Astrocyte (in vitro differentiated cells and primary cell): Measurements from ENCODE around the gene HSBP1. TPM values are rescaled to one million over a fixed set of nuclear protein-coding genes. Genes with fewer than 3 reads are reported as not detected.

Experiments
- DNase-seq: peaks from one replicate; pipeline ENCODE4 v3.0.0-alpha.2; 2010; ENCODE audit warnings: low read depth
- FAIRE-seq: peaks from 2 replicates; lab custom pipeline; 2011; peaks lifted over from hg19 to GRCh38; lab: Jason Lieb, UNC
- H2AFZ ChIP-seq: 2 replicates; pipeline ENCODE4 v1.6.0; 2012; ENCODE audit warnings: low read depth, low read length, inconsistent platforms
- H3K27ac ChIP-seq: 2 replicates; pipeline ENCODE4 v1.5.1; 2011; ENCODE audit warnings: low read depth, low read length, inconsistent platforms
- H3K27me3 ChIP-seq: 2 replicates; pipeline ENCODE4 v1.6.0; 2011; ENCODE audit warnings: low read length, inconsistent platforms; ENCODE audit not compliant: insufficient read depth
- H3K36me3 ChIP-seq: 2 replicates; pipeline ENCODE4 v1.5.1; 2011; ENCODE audit warnings: low read length, inconsistent platforms; ENCODE audit not compliant: insufficient read depth
- H3K4me1 ChIP-seq: 2 replicates; pipeline ENCODE4 v1.5.1; 2011; ENCODE audit warnings: low read length, inconsistent platforms; ENCODE audit not compliant: insufficient read depth
- H3K4me2 ChIP-seq: 2 replicates; pipeline ENCODE4 v1.6.0; 2012; ENCODE audit warnings: low read length, inconsistent platforms
- H3K4me3 ChIP-seq: 2 replicates; pipeline ENCODE4 v1.5.1; 2011; ENCODE audit warnings: low read depth, mild to moderate bottlenecking, low read length, inconsistent platforms; ENCODE audit not compliant: insufficient read depth
- H3K79me2 ChIP-seq: 2 replicates; pipeline ENCODE4 v1.6.0; 2012; ENCODE audit warnings: mild to moderate bottlenecking, low read length, inconsistent platforms; ENCODE audit not compliant: insufficient read depth
- H3K9ac ChIP-seq: 2 replicates; pipeline ENCODE4 v1.6.0; 2012; ENCODE audit warnings: mild to moderate bottlenecking, low read length, inconsistent platforms
- H3K9me3 ChIP-seq: 2 replicates; pipeline ENCODE4 v1.5.1; 2012; ENCODE audit warnings: low read depth, mild to moderate bottlenecking, low read length, inconsistent platforms; ENCODE audit not compliant: insufficient read depth
- H4K20me1 ChIP-seq: 2 replicates; pipeline ENCODE4 v1.6.0; 2012; ENCODE audit warnings: low read length, inconsistent platforms; ENCODE audit not compliant: insufficient read depth
- H3K27ac Mint-ChIP-seq: one replicate; pipeline ENCODE4 v1.8.0; 2021; ENCODE audit warnings: mild to moderate bottlenecking, mixed read lengths; ENCODE audit not compliant: unreplicated experiment
- H3K27me3 Mint-ChIP-seq: one replicate; pipeline ENCODE4 v1.8.0; 2021; ENCODE audit warnings: low read depth, mixed read lengths; ENCODE audit not compliant: unreplicated experiment
- H3K36me3 Mint-ChIP-seq: one replicate; pipeline ENCODE4 v1.8.0; 2021; ENCODE audit warnings: low read depth, mixed read lengths; ENCODE audit not compliant: unreplicated experiment
- H3K4me1 Mint-ChIP-seq: one replicate; pipeline ENCODE4 v1.8.0; 2021; ENCODE audit warnings: low read depth, mixed read lengths; ENCODE audit not compliant: unreplicated experiment
- H3K4me3 Mint-ChIP-seq: one replicate; pipeline ENCODE4 v1.8.0; 2021; ENCODE audit warnings: mild to moderate bottlenecking, moderate library complexity, mixed read lengths; ENCODE audit not compliant: unreplicated experiment
- H3K9me3 Mint-ChIP-seq: one replicate; pipeline ENCODE4 v1.8.0; 2021; ENCODE audit warnings: mild to moderate bottlenecking, mixed read lengths; ENCODE audit not compliant: unreplicated experiment
- EZH2 ChIP-seq: IDR thresholded peaks from 2 replicates; pipeline ENCODE4 v1.6.1; 2012; ENCODE audit warnings: mild to moderate bottlenecking, low read length, inconsistent platforms; ENCODE audit not compliant: insufficient read depth
- total RNA-seq: library from RNA; stranded (reverse); gene quantifications from 2 replicates; pipeline ENCODE4 v1.2.1, GENCODE V29; 2021
- TF ChIP-seq, protein P1 (sequence below): IDR thresholded peaks from 2 replicates; pipeline ENCODE4 v1.5.1; 2011; ENCODE audit warnings: low read depth, mild to moderate bottlenecking, inconsistent platforms, low read length, moderate library complexity; ENCODE audit not compliant: insufficient read depth

HSBP1 gene
- total RNA-seq, 1 donor from 2014 or later = 179 TPM

DNA sequence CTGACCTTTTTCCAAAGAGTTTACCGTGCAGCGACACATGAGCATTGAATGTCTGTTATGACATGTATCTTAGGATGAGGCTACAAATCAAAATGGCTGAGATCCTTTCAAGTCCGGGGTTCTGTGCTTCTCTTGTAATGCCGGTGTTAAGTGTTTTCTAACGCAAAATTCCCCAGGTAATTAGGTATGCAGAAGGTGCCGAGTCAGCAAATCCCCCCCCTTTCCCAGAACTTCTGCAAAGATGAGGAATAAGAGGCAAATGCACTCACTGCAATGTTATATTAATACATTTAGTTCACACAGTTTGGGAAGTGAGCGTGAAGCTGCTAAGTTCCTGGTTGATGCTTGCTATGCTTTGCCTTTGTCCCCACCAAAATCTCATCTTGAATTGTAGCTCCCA lies 54.9 kb downstream of the HSBP1 start:
- Mint-ChIP-seq H3K4me3 (no peak overlapping the region), H3K27ac (no peak overlapping the region), H3K27me3 (peaks cover 10% of the 10 kb centered on the region), H3K4me1 (no peaks in the 10 kb centered on the region), H3K36me3 (no peaks in the 10 kb centered on the region), H3K9me3 (peaks cover 4% of the 10 kb centered on the region)
- no peak for DNase-seq
- Histone ChIP-seq H3K4me2 (no peak overlapping the region), H3K9ac (no peak overlapping the region), H3K9me3 (no peaks in the 10 kb centered on the region), H3K27me3 (peaks cover 4% of the 10 kb centered on the region), H3K79me2 (no peaks in the 10 kb centered on the region), H2AFZ (no peak overlapping the region), H4K20me1 (no peaks in the 10 kb centered on the region), H3K27ac (no peak overlapping the region), H3K36me3 (no peaks in the 10 kb centered on the region), H3K4me3 (no peak overlapping the region), H3K4me1 (no peaks in the 10 kb centered on the region)
- no peak for FAIRE-seq
- TF ChIP-seq EZH2 = no peak
- TF ChIP-seq, protein P1, sequence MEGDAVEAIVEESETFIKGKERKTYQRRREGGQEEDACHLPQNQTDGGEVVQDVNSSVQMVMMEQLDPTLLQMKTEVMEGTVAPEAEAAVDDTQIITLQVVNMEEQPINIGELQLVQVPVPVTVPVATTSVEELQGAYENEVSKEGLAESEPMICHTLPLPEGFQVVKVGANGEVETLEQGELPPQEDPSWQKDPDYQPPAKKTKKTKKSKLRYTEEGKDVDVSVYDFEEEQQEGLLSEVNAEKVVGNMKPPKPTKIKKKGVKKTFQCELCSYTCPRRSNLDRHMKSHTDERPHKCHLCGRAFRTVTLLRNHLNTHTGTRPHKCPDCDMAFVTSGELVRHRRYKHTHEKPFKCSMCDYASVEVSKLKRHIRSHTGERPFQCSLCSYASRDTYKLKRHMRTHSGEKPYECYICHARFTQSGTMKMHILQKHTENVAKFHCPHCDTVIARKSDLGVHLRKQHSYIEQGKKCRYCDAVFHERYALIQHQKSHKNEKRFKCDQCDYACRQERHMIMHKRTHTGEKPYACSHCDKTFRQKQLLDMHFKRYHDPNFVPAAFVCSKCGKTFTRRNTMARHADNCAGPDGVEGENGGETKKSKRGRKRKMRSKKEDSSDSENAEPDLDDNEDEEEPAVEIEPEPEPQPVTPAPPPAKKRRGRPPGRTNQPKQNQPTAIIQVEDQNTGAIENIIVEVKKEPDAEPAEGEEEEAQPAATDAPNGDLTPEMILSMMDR = no peak

GRCh38 chr16:83863682-83864081 lies 55.9 kb downstream of the HSBP1 start:
- Mint-ChIP-seq H3K36me3 (no peaks in the 10 kb centered on the region), H3K4me3 (no peak overlapping the region), H3K27me3 (peaks cover 3% of the 10 kb centered on the region), H3K9me3 (peaks cover 4% of the 10 kb centered on the region), H3K27ac (no peak overlapping the region), H3K4me1 (no peaks in the 10 kb centered on the region)
- Histone ChIP-seq H3K4me1 (no peaks in the 10 kb centered on the region), H3K79me2 (no peaks in the 10 kb centered on the region), H2AFZ (no peak overlapping the region), H3K27ac (no peak overlapping the region), H3K9me3 (no peaks in the 10 kb centered on the region), H3K4me2 (no peak overlapping the region), H4K20me1 (no peaks in the 10 kb centered on the region), H3K27me3 (peaks cover 2% of the 10 kb centered on the region), H3K9ac (no peak overlapping the region), H3K36me3 (no peaks in the 10 kb centered on the region), H3K4me3 (no peak overlapping the region)
- FAIRE-seq (no peak), DNase-seq (no peak)
- TF ChIP-seq, protein P1 = no peak
- no peak for TF ChIP-seq EZH2

Other genes with a start within 250 kb of the HSBP1 start
- gene MLYCD, start 91.1 kb downstream of the HSBP1 start, total RNA-seq = 2.7 and 2.8 TPM in 2 replicates
- 0.60 and 0.79 TPM in 2 replicates for gene OSGIN1, start 145.3 kb downstream of the HSBP1 start, total RNA-seq
- gene NECAB2, start 160.3 kb downstream of the HSBP1 start, total RNA-seq = 0.32 and 1.1 TPM in 2 replicates
- gene SLC38A8, start 234.8 kb downstream of the HSBP1 start, total RNA-seq = not detected in 2 replicates